GM18508 (cell line): ENCODE data around the gene PITPNC1.
"Not testable (repeated sequence)": the region's sequence is repeated elsewhere in the genome, so short reads cannot be mapped to it uniquely, and the experiment has no call there.

Experiments
- ATAC-seq: cut with Tn5 transposase; IDR thresholded peaks from one replicate; pipeline ENCODE4 v1.9.1; 2021; ENCODE audit warnings: moderate number of reproducible peaks; ENCODE audit not compliant: insufficient read depth, unreplicated experiment

PITPNC1 gene

DNA sequence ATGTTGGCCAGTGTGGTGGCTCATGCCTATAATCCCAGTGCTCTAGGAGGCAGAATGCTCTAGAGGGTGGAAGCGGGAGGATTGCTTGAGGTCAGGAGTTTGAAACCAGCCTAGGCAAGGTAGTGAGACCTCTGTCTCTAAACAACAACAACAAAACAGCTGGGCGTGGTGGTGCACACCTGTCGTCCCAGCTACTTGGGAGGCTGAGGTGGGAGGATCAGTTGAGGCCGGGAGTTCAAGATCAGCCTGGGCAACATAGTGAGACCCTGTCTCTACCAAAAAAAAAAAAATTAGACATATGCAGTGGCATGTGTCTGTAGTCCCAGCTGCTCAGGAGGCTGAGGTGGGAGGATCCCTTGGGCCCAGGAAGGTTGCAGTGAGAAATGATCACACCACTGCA lies 53.4 kb downstream of the PITPNC1 start:
- ATAC-seq: not testable (repeated sequence)

- ATAC-seq: no peak
These were observed 54.4 kb downstream of the PITPNC1 start for GRCh38 chr17:67431249-67432015.

GRCh38 chr17:67433248-67433924 lies 56.3 kb downstream of the PITPNC1 start:
- ATAC-seq: no peak

- ATAC-seq: no peak
These were observed 57.0 kb downstream of the PITPNC1 start for GRCh38 chr17:67434061-67434525.

- ATAC-seq: no peak
These were observed 58.0 kb downstream of the PITPNC1 start for GRCh38 chr17:67435122-67435521.

- ATAC-seq: no peak
These were observed 58.7 kb downstream of the PITPNC1 start for GRCh38 chr17:67435786-67436185.

DNA sequence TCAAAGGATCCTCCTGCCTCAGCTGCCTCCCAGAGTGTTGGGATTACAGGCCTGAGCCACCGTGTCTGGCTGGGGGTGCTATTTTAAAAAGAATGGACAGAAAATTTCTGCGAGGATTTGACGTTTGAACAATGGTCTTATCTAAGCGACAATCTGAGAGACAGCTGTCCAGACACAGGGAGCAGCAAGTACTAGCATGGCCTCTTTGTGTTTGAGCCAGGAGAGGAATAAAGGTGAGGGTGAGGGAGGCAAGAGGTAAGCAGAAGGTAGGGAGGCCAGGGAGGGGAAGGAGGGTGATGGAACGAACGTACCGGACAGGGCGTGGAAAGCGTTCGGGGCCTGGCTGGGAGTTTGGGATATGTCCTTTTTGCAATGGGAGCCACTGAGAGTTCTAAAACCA lies 59.2 kb downstream of the PITPNC1 start:
- ATAC-seq: no peak

- no peak for ATAC-seq
These were observed 61.6 kb downstream of the PITPNC1 start for GRCh38 chr17:67438667-67439066.

- no peak for ATAC-seq
These were observed 62.2 kb downstream of the PITPNC1 start for GRCh38 chr17:67439269-67439668.

DNA sequence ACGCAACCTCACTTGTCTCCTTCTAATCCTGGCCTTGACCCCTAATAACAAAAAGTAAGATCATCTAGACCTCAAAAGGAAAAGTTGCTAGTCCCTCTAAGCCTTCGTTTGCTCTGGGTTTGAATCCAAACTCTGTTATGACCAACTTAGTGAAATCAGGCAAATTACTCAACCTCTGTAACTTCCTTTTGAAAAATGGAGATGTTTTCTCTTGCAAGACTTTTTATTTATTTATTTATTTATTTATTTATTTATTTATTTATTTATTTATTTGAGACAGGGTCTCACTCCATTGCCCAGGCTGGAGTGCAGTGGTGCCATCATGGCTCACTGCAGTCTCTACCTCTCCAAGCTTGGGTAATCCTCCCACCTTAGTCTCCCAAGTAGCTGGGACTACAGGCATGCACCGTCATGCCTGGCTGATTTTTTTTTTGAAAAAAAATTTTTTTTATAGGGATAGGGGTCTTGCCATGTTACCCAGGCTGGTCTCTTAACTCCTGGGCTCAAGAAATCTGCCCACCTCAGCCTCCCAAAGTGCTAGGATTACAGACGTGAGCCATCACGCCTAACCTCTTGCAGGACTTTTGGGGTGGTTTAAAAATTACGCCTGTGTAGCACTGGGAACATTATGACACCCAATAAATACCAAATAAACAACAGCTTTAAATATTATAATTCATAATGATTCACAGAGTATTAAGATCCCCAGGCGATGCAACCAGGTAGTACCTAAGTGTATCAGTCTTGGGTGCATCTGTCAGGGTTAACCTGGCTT lies 63.4 kb downstream of the PITPNC1 start:
- ATAC-seq: no peak

GRCh38 chr17:67441052-67441895 lies 64.2 kb downstream of the PITPNC1 start:
- no peak for ATAC-seq

DNA sequence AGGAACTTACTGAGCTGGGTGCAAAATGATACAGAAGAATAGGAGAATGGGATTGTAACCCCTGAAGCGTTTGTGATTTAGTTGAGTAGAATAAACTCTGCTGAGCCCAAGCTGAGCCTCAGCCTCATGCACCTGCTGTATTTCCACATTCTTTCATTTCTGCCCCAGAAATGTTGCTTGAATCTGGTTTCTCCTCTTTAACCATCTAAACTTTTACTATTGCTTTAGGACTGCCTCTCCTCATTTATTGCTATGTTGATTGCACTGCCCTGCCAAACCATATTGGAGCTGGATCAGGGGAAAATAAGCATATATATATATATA lies 64.8 kb downstream of the PITPNC1 start:
- ATAC-seq: no peak

- no peak for ATAC-seq
These were observed 65.9 kb downstream of the PITPNC1 start for GRCh38 chr17:67442787-67443624.

DNA sequence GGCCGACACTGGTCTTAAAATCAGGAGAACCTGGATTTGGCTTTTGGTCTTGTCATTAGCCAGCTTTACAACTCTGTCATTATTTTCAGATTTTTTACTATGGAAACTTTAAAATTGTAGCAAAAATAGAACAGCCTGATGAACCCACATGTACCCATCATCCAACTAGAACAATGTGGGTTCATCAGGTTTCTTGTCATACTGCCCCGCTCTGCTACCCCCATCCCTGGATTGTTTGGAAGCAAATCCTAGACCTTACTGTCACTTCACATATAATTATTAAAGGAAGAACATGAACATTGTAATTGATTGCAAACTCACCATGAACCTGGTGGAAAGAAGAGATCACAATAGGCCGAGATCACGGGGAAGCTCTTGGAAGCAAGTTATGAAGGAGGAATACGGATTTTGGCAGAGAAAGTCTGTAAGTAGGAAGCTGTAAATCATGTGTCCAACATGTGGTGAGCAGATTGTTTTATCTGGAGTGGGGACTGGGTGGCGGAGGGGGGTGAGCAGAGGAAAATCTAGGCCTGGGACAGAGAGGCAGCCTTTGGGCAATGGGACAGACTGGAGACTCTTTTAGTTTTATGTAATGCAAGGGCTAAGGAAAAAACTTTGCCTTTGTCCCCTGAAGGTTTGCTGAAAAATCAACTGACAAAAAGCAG lies 67.0 kb downstream of the PITPNC1 start:
- ATAC-seq: no peak

- ATAC-seq: no peak
These were observed 71.4 kb downstream of the PITPNC1 start for GRCh38 chr17:67448449-67448848.

- ATAC-seq: no peak
These were observed 72.0 kb downstream of the PITPNC1 start for GRCh38 chr17:67449065-67449464.

GRCh38 chr17:67449845-67450755 lies 73.0 kb downstream of the PITPNC1 start:
- no peak for ATAC-seq
